Measurements from ENCODE around the gene RUNX2. TPM values are rescaled to one million over a fixed set of nuclear protein-coding genes. Genes with fewer than 3 reads are reported as not detected.

Gene RUNX2
- total RNA-seq, 1 donor from 2014 or later, result 3.7 TPM

- H3K9me3 ChIP-seq, result peaks cover 14% of the 10 kb centered on the region
- TF ChIP-seq CTCF (IDR thresholded peaks at IDR 0.05), result no peak
- no peak overlapping the region for H3K27ac ChIP-seq
- ATAC-seq, result no peak
- no peaks in the 10 kb centered on the region for H3K27me3 ChIP-seq (ENCODE audit: low read depth)
- no peak for DNase-seq
- H3K36me3 ChIP-seq, result no peaks in the 10 kb centered on the region
- no peak overlapping the region for H3K4me3 ChIP-seq
- intact Hi-C loops (cut with DNase I), result no loop called here
- no peaks in the 10 kb centered on the region for H3K4me1 ChIP-seq
Measured at GRCh38 chr6:45684476-45684875, 356.3 kb downstream of the RUNX2 start.

GRCh38 chr6:45685076-45685475 is 356.9 kb downstream of the RUNX2 start:
- H3K36me3 ChIP-seq, result no peaks in the 10 kb centered on the region
- H3K27ac ChIP-seq, result no peak overlapping the region
- no peak overlapping the region for H3K4me3 ChIP-seq
- no peak for TF ChIP-seq CTCF (IDR thresholded peaks at IDR 0.05)
- intact Hi-C loops (cut with DNase I), result no loop called here
- no peaks in the 10 kb centered on the region for H3K4me1 ChIP-seq
- no peak for DNase-seq
- H3K27me3 ChIP-seq (ENCODE audit: low read depth), result no peaks in the 10 kb centered on the region
- ATAC-seq, result no peak
- H3K9me3 ChIP-seq, result peaks cover 13% of the 10 kb centered on the region

GRCh38 chr6:45686841-45687569 is 358.9 kb downstream of the RUNX2 start:
- ATAC-seq, result no peak
- H3K36me3 ChIP-seq, result no peaks in the 10 kb centered on the region
- intact Hi-C loops (cut with DNase I), result no loop called here
- DNase-seq, result no peak
- no peak overlapping the region for H3K4me3 ChIP-seq
- no peaks in the 10 kb centered on the region for H3K4me1 ChIP-seq
- H3K27ac ChIP-seq, result no peak overlapping the region
- H3K9me3 ChIP-seq, result peaks cover 6% of the 10 kb centered on the region
- no peak for TF ChIP-seq CTCF (IDR thresholded peaks at IDR 0.05)
- H3K27me3 ChIP-seq (ENCODE audit: low read depth), result no peaks in the 10 kb centered on the region

GRCh38 chr6:45687570-45687969 is 359.4 kb downstream of the RUNX2 start:
- Histone ChIP-seq H3K36me3 (no peaks in the 10 kb centered on the region), H3K4me1 (no peaks in the 10 kb centered on the region), H3K4me3 (no peak overlapping the region), H3K9me3 (peaks cover under 1% of the 10 kb centered on the region), H3K27ac (no peak overlapping the region), H3K27me3 (ENCODE audit: low read depth) (no peaks in the 10 kb centered on the region)
- ATAC-seq (no peak), DNase-seq (no peak)
- intact Hi-C loops (cut with DNase I), result no loop called here
- TF ChIP-seq CTCF (IDR thresholded peaks at IDR 0.05), result no peak

- DNase-seq (no peak), ATAC-seq (no peak)
- Histone ChIP-seq H3K27me3 (ENCODE audit: low read depth) (no peaks in the 10 kb centered on the region), H3K4me1 (no peaks in the 10 kb centered on the region), H3K27ac (no peak overlapping the region), H3K9me3 (no peaks in the 10 kb centered on the region), H3K36me3 (no peaks in the 10 kb centered on the region), H3K4me3 (no peak overlapping the region)
- intact Hi-C loops (cut with DNase I), result no loop called here
- no peak for TF ChIP-seq CTCF (IDR thresholded peaks at IDR 0.05)
Measured at GRCh38 chr6:45688180-45688579, 360.1 kb downstream of the RUNX2 start.

Measured in lower lobe of right lung (tissue), 2 donors.